ENCODE measurements around the gene BAG3.

The BAG3 gene

DNA sequence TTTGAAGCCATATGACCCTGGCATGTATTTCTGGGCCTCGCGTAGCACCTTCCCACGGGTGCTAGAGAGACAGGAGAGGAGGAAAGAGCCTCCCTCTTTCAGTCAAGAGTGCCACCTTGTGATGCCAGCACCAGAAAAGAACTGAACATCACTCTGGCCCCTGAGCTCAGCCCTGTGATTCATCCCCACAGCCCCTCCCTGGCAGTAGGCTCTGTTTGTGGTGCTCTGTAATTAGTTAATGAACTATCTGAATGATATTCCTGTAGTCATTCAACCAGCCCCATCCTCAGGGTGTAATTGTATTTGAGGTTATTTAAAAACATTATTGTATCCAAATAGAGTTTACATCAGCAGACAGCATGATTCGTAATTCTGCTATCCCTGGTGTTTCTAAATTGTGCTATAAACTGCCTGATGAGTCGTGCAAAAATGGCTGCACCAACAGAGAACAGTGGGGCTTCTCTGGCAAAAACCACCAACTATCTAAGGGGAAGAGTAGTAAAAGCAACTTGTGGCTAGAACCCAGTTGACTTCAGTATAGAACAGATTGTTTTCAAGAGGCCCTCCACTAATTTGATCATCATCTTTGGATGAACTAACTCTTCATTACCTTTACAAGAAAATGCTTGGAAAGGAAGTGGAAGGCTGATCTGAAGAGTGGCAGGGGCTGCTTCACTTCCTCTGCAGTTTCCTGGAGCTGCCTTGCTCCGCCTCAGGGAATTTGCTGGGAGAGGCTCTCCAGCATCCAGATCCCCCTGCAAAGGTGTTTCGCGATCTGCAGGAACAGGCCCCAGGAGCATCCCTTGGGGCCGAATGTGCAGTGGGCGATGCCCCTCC lies 30.7 kb upstream of the BAG3 start:
- DNase-seq (ENCODE audit: extremely low spot score), result no peak

DNA sequence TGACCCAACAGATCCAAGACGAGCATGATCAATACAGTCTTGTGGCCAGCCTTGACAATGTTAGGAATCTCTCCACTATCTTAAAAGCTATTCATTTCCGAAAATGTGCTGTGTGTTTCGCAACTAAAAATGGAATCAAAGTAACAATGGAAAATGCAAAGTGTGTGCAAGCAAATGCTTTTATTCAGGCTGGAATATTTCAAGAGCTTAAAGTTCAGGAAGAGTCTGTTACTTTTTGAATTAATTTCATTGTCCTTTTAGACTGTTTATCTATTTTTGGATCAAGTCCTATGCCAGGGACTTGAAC lies 30.1 kb upstream of the BAG3 start:
- POLR2A ChIA-PET, result no interaction called here

More for the DNA sequence above, 30.7 kb upstream of the BAG3 start:
- TF ChIP-seq, protein P1, sequence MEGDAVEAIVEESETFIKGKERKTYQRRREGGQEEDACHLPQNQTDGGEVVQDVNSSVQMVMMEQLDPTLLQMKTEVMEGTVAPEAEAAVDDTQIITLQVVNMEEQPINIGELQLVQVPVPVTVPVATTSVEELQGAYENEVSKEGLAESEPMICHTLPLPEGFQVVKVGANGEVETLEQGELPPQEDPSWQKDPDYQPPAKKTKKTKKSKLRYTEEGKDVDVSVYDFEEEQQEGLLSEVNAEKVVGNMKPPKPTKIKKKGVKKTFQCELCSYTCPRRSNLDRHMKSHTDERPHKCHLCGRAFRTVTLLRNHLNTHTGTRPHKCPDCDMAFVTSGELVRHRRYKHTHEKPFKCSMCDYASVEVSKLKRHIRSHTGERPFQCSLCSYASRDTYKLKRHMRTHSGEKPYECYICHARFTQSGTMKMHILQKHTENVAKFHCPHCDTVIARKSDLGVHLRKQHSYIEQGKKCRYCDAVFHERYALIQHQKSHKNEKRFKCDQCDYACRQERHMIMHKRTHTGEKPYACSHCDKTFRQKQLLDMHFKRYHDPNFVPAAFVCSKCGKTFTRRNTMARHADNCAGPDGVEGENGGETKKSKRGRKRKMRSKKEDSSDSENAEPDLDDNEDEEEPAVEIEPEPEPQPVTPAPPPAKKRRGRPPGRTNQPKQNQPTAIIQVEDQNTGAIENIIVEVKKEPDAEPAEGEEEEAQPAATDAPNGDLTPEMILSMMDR (IDR thresholded peaks at IDR 0.05; ENCODE audit: control extremely low read depth, extremely low read depth, low read depth, missing control alignments), result no peak
- ChIA-PET CTCF (interaction anchor here (1.4 to 1.5 kb wide), 2 partner anchors 18 to 130 kb away, joined by 3 read pairs; no protein-coding TSS in a partner anchor), POLR2A (no interaction called here)

DNA sequence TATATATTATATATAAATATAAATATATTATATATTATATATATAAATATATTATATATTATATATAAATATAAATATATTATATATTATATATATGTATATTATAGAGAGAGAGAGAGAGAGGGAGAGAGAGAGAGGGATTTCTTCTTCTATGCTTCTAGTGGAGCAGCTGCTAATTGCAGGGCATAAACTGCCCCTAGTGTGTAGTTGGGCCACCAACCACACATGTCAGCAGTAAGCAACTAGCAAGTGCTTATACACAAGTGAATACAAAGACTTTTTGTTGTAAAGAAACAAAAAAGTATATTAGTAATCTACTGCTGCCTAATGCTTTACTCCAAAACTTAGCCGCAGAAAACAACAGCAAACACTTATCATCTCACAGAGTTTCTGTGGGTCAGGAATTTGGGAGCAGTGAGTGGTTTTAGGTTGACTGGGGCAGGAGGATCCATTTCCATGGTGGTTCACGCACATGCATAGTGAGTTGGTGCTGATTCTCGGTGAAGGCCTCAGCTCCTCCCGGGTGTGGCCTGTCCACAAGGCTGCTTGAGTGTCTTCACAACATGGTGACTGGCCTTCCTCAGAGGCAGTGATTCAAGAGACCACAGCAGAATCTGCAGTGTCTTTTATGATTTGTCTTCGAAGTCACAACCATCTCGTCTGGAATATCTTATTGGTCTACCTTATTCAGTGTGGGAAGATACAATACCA lies 25.5 kb upstream of the BAG3 start:
- TF ChIP-seq, protein P1 (IDR thresholded peaks at IDR 0.05; ENCODE audit: control extremely low read depth, extremely low read depth, low read depth, missing control alignments), result no peak
- DNase-seq (ENCODE audit: extremely low spot score), result no peak
- CTCF ChIA-PET, result interaction anchor here (0.7 kb wide), 1 partner anchor 426 kb away, joined by 3 read pairs; no protein-coding TSS in a partner anchor
- POLR2A ChIA-PET, result no interaction called here

More for the DNA sequence above, 30.1 kb upstream of the BAG3 start:
- TF ChIP-seq, protein P1 (IDR thresholded peaks at IDR 0.05; ENCODE audit: control extremely low read depth, extremely low read depth, low read depth, missing control alignments), result no peak
- CTCF ChIA-PET, result interaction anchor here (1.4 kb wide), 1 partner anchor 19 kb away, joined by 3 read pairs; no protein-coding TSS in a partner anchor
- no peak for DNase-seq (ENCODE audit: extremely low spot score)

DNA sequence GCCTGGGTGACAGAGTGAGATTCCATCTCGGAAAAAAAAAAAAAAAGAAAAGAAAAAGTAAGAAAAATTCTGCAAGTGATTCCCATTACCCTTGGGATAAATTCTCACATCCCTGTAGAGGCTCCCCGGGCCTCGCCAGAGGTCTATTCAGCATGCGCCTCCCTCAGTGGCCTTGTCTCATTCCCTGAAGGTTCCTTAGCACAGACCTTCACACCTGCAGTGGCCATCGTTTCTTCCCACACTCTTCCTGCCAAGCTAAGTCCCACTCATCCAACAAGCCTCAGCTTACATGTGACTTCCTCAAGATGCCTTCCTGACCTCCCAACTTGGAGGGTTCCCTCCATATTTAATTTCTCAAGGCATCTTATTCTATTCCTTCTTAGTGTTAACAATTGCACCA lies 20.9 kb upstream of the BAG3 start:
- no peak for DNase-seq (ENCODE audit: extremely low spot score)
- TF ChIP-seq, protein P1 (IDR thresholded peaks at IDR 0.05; ENCODE audit: control extremely low read depth, extremely low read depth, low read depth, missing control alignments), result no peak
- ChIA-PET CTCF (interaction anchor here (1.0 to 2.5 kb wide), 2 partner anchors 12 to 14 kb away, joined by 3 to 6 read pairs; no protein-coding TSS in a partner anchor), POLR2A (no interaction called here)

DNA sequence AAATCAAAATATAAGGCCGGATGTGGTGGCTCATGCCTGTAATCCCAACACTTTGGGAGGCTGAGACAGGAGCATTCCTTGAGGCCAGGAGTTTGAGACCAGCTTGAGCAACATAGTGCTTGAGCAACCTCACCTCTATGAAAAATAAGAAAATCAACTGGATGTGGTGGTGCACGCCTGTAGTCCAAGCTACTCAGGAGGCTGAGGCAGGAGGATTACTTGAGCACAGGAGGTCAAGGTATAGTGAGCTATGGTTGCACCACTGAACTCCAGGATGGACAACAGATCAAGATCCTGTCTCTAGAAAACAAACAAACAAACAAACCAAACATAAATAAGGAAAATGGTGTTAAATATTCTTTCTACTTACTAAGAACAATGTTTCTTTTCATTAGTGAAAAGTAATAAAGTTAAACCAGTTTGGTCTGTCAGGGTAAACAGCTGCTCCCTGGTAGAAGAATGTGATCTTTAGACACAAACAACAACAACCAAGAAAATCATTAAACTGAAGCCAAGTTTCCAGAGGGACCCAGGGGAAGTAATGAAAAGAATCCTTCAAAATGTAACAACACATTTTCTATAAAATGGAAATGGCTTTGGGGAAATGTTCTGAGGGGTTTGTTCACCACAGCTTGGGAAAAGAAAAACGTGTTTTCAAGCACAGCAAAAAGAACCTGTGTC lies 17.5 kb upstream of the BAG3 start:
- TF ChIP-seq, protein P1 (IDR thresholded peaks at IDR 0.05; ENCODE audit: control extremely low read depth, extremely low read depth, low read depth, missing control alignments), result no peak
- ChIA-PET CTCF (no interaction called here), POLR2A (no interaction called here)
- DNase-seq (ENCODE audit: extremely low spot score), result no peak

DNA sequence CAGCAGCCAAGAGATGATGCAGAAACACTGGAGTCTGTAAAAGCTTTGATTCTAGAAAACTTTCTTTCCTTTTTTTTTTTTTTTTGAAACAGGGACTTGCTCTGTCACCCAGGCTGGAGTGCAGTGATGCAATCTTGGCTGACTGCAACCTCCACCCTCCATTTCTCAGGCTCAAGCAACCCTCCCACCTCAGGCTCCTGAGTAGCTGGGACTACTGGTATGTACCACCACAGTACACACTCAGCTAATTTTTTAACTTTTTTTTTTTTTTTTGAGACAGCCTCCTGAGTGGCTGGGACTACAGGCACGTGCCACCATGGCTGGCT lies 17.0 kb upstream of the BAG3 start:
- TF ChIP-seq, protein P1 (IDR thresholded peaks at IDR 0.05; ENCODE audit: control extremely low read depth, extremely low read depth, low read depth, missing control alignments), result no peak
- CTCF ChIA-PET, result no interaction called here
- POLR2A ChIA-PET, result no interaction called here
- no peak for DNase-seq (ENCODE audit: extremely low spot score)
